HG02759 (cell line): Measurements from ENCODE around the gene CRMP1.

ENCODE experiments used
- ATAC-seq: cut with Tn5 transposase; IDR thresholded peaks from one replicate; pipeline ENCODE4 v1.9.1; 2021; ENCODE audit warnings: mild to moderate bottlenecking, moderate library complexity; ENCODE audit not compliant: unreplicated experiment

CRMP1 gene

GRCh38 chr4:5774416-5775036 lies 118.4 kb downstream of the CRMP1 start:
- ATAC-seq = no peak

- ATAC-seq = no peak
These were observed 119.7 kb downstream of the CRMP1 start for GRCh38 chr4:5773271-5773555.

GRCh38 chr4:5772528-5773270 lies 120.2 kb downstream of the CRMP1 start:
- ATAC-seq = no peak
